Measurements from ENCODE around the gene PRR22.

DNA sequence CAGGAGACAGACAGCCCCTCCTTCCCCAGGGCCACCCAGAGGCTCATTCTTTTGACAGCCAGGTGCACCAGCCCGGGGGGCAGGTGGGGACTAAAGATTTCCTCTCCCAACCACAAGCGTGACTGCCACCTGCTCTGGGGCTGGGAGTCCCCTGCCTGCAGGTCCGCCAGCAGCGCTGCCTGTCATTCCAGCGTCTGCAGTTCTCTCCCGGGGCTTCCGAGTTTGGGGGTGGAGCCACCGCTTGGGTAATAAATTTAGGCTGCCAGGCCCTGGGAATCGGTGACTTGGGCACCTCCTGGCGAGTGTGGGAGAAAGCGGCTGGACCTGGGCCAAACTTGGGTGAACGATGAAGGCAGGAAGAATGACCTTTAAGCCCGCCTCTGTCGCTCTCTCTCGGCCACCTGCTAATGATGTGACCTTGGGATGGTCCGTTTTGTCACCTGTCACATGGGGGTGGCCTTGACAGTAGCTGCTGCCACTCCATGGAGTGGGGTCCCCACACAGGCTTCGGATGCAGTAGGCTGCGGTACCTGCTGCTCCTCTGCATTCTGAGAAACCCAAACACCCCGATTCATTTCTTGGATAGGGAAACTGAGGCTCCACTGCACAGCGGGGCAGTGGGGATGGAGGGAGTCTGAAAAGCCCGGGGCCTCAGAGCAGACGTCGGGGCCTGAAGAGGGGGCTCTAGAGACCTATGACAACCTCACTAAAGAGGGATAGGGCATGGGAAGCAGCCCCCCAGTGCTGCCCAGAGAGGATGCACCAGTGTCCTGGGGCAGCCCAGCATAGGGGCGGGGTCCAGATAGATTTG, 42.2 kb upstream of the PRR22 start:
- TF ChIP-seq, protein P1, sequence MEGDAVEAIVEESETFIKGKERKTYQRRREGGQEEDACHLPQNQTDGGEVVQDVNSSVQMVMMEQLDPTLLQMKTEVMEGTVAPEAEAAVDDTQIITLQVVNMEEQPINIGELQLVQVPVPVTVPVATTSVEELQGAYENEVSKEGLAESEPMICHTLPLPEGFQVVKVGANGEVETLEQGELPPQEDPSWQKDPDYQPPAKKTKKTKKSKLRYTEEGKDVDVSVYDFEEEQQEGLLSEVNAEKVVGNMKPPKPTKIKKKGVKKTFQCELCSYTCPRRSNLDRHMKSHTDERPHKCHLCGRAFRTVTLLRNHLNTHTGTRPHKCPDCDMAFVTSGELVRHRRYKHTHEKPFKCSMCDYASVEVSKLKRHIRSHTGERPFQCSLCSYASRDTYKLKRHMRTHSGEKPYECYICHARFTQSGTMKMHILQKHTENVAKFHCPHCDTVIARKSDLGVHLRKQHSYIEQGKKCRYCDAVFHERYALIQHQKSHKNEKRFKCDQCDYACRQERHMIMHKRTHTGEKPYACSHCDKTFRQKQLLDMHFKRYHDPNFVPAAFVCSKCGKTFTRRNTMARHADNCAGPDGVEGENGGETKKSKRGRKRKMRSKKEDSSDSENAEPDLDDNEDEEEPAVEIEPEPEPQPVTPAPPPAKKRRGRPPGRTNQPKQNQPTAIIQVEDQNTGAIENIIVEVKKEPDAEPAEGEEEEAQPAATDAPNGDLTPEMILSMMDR (IDR thresholded peaks at IDR 0.05): peak; percentile 17 to 40 (median 38)
- TF ChIP-seq POLR2AphosphoS5 (IDR thresholded peaks at IDR 0.05) (peak; percentile 25 to 44), POLR2A (IDR thresholded peaks at IDR 0.05; ENCODE audit: low read depth) (no peak)

Measured in esophagus muscularis mucosa (tissue), 3 donors.